ENCODE measurements around the gene OR10H1. TPM values are rescaled to one million over a fixed set of nuclear protein-coding genes. Genes with fewer than 3 reads are reported as not detected.
A peak's percentile ranks its signal among the peaks of the same experiment; 100 is the strongest.
"Not testable (repeated sequence)": the region's sequence is repeated elsewhere in the genome, so short reads cannot be mapped to it uniquely, and the experiment has no call there.

The OR10H1 gene
- total RNA-seq, 1 donor from 2014 or later = not detected

DNA sequence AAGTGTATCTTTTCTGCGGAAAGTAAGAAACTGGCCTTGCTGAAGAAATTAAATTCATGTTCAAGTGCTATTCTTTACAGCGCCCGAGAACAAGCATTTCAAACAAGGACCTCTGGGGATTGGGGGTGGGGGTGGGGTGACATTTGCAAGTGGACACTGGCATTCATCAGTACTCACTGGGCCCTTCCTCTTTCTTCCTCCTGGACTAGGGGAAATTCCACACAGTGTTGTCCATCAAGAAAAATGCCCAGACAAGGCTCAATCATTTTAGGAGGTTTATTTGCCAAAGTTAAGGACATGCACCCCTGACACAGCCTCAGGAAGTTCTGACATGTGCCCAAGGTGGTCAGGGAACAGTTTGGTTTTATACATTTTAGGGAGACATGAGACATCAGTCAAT, 22.9 kb upstream of the OR10H1 start:
- H3K36me3 ChIP-seq (ENCODE audit: control insufficient read depth, insufficient read depth, low read length) = no peaks in the 10 kb centered on the region
- no peak for DNase-seq (ENCODE audit: low read depth)
- TF ChIP-seq, protein P1, sequence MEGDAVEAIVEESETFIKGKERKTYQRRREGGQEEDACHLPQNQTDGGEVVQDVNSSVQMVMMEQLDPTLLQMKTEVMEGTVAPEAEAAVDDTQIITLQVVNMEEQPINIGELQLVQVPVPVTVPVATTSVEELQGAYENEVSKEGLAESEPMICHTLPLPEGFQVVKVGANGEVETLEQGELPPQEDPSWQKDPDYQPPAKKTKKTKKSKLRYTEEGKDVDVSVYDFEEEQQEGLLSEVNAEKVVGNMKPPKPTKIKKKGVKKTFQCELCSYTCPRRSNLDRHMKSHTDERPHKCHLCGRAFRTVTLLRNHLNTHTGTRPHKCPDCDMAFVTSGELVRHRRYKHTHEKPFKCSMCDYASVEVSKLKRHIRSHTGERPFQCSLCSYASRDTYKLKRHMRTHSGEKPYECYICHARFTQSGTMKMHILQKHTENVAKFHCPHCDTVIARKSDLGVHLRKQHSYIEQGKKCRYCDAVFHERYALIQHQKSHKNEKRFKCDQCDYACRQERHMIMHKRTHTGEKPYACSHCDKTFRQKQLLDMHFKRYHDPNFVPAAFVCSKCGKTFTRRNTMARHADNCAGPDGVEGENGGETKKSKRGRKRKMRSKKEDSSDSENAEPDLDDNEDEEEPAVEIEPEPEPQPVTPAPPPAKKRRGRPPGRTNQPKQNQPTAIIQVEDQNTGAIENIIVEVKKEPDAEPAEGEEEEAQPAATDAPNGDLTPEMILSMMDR (IDR thresholded peaks at IDR 0.05; ENCODE audit: insufficient read depth, low read length, poor library complexity, severe bottlenecking) = no peak
- no peaks in the 10 kb centered on the region for H3K27me3 ChIP-seq (ENCODE audit: control insufficient read depth, insufficient read depth, low read length)
- no peak overlapping the region for H3K4me3 ChIP-seq (ENCODE audit: low read depth, low read length)

DNA sequence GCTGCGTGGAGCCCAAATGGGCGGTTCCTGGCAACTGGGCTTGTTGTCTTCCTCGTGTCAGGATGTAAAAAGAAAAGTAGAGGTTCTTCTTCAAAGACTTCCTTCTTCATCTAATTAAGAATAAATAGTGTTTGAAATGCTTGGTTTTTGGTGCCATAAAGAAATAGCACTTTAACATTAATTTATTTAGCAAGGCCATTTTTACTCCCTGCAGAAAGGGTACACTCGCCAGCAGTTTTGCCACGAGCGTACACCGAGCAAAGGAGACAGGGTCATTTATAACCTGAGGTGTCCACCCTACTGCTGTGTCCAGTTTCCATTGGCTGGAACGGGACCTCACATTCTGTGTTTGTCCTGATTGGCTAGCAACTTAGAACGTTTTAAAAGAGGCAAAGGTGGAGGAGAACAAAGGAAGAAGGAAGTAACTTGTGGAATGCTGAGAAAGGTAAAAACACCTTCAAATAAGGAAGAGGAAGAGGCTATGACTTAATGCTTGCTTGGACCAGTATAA, 21.8 kb upstream of the OR10H1 start:
- H3K36me3 ChIP-seq (ENCODE audit: control insufficient read depth, insufficient read depth, low read length) = no peaks in the 10 kb centered on the region
- TF ChIP-seq, protein P1 (IDR thresholded peaks at IDR 0.05; ENCODE audit: insufficient read depth, low read length, poor library complexity, severe bottlenecking) = no peak
- DNase-seq (ENCODE audit: low read depth) = peak; percentile 38
- H3K27me3 ChIP-seq (ENCODE audit: control insufficient read depth, insufficient read depth, low read length) = no peaks in the 10 kb centered on the region
- H3K4me3 ChIP-seq (ENCODE audit: low read depth, low read length) = peak overlapping the region; percentile 81

DNA sequence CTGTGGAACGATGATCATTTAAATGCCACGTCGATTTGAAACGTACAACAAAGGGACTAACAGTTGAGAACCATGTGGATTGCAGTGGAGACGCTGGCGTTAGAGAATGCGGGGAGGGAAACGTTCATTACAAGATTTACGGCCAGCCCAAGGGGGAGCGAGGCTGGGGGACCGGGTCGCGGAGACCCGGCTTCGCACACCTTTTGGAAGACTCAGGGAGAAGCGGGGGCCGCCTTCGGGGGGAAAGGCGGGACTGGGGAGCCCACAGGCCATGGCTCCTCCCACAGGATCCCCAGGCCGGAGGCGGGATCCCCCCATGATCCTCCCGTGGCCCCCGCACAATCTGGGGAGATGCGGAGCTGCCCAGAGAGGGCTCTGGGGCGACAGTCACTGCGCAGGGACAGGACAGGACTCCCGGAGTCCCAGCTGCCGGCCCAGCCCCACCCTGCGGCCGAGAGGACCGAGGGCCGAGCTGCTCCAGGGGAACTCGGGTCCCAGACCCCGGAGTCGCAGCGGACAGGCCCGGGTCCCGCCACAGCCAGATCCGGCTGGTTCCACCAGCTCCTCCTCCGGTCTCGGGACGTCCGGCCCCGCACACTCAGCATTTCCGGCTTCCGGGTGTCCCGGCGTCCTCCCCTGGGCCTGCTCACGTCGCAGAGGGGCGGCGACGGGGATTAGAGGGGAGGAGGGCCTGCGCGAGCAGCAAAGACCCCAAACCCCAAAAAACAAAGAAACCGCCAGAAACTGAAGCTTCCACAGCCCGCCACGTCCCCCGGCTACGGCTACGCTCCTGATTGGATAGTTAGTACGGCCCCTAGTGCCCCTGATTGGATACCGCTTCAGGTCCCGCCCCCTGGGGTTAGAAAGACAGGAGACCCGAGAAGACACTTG, 21.1 kb upstream of the OR10H1 start:
- TF ChIP-seq, protein P1 (IDR thresholded peaks at IDR 0.05; ENCODE audit: insufficient read depth, low read length, poor library complexity, severe bottlenecking) = no peak
- DNase-seq (ENCODE audit: low read depth) = peak; percentile 81
- H3K36me3 ChIP-seq (ENCODE audit: control insufficient read depth, insufficient read depth, low read length) = no peaks in the 10 kb centered on the region
- H3K4me3 ChIP-seq (ENCODE audit: low read depth, low read length) = peak overlapping the region; percentile 81
- H3K27me3 ChIP-seq (ENCODE audit: control insufficient read depth, insufficient read depth, low read length) = no peaks in the 10 kb centered on the region

DNA sequence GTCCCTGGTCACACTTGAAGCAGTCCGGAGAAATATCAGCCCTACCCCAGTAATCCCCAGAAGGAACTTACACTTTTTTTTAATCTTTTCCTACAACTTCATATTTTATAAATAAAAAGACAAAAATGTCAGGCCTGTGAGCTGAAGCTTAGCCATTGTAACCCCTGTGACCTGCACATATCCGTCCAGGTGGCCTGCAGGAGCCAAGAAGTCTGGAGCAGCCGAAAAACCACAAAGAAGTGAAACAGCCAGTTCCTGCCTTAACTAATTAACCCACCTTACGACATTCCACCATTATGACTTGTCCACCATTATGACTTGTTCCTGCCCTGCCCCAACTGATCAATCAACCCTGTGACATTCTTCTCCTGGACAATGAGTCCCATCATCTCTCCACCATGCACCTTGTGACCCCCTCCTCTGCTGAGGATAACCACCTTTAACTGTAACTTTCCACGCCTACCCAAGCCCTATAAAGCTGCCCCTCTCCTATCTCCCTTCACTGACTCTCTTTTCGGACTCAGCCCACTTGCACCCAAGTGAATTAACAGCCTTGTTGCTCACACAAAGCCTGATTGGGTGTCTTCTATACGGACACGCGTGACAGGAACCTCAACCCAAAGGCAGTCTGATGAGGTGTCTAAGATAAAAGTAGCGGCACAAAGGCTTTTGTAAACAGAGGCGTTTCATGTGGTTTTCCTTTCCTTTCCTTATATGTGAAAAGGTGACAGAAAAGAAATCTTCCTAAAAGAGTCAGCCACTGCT, 20.3 kb upstream of the OR10H1 start:
- H3K4me3 ChIP-seq (ENCODE audit: low read depth, low read length) = peak overlapping the region; percentile 81
- peak; percentile 43 for DNase-seq (ENCODE audit: low read depth)

DNA sequence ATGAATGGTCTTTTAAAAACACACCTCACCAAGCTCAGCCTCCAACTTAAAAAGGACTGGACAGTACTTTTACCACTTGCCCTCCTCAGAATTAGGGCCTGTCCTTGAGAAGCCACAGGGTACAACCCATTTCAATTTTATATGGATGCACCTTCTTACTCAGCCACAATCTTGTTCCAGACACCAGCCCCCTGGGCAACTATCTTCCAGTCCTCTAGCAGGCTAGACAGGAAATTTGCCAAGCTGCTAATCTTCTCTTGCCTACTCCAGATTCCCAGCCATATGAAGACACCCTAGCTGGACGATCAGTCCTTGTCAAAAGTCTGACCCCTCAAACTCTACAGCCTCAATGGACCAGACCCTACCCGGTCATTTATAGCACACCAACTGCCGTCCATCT, 18.8 kb upstream of the OR10H1 start:
- not testable (repeated sequence) for H3K36me3 ChIP-seq (ENCODE audit: control insufficient read depth, insufficient read depth, low read length); DNase-seq (ENCODE audit: low read depth); H3K4me3 ChIP-seq (ENCODE audit: low read depth, low read length); H3K27me3 ChIP-seq (ENCODE audit: control insufficient read depth, insufficient read depth, low read length)

More for the DNA sequence above, 20.3 kb upstream of the OR10H1 start:
- not testable (repeated sequence) for H3K27me3 ChIP-seq (ENCODE audit: control insufficient read depth, insufficient read depth, low read length); H3K36me3 ChIP-seq (ENCODE audit: control insufficient read depth, insufficient read depth, low read length)

DNA sequence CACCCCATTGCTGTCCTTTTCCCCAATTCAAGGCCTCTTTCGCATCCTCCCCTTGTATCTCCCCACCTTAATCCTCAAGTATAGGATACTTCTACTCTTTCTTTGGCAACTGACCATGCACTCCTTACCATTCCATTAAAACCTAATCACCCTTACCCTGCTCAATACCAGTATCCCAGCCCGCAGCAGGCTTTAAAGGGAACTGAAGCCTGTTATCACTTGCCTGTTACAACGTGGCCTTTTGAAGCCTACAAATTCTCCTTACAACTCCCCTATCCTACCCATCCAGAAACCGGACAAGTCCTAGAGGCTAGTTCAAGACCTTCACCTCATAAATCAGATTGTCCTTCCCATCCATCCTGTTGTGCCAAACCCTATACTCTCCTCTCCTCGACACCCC, 16.2 kb upstream of the OR10H1 start:
- Histone ChIP-seq H3K4me3 (ENCODE audit: low read depth, low read length) (no peak overlapping the region), H3K36me3 (ENCODE audit: control insufficient read depth, insufficient read depth, low read length) (no peaks in the 10 kb centered on the region), H3K27me3 (ENCODE audit: control insufficient read depth, insufficient read depth, low read length) (no peaks in the 10 kb centered on the region)
- TF ChIP-seq, protein P1 (IDR thresholded peaks at IDR 0.05; ENCODE audit: insufficient read depth, low read length, poor library complexity, severe bottlenecking) = no peak
- no peak for DNase-seq (ENCODE audit: low read depth)

All from kidney epithelial cell (primary cell).